H1 (cell line): ENCODE results near the gene TNNI3. TPM values are rescaled to one million over a fixed set of nuclear protein-coding genes. Genes with fewer than 3 reads are reported as not detected.

ENCODE experiments used
- CTCF ChIA-PET: fragments of 300-600 bp; sonication (Branson Sonifier 250); formaldehyde crosslinking; loops from one replicate; lab custom pipeline; 2021; ENCODE audit not compliant: partially characterized antibody; lab: Charles Lee
- POLR2A ChIA-PET: fragments of 300-600 bp; sonication (Branson Sonifier 250); formaldehyde crosslinking; loops from one replicate; lab custom pipeline; 2021; ENCODE audit warnings: inconsistent platforms; ENCODE audit not compliant: partially characterized antibody; lab: Charles Lee
- DNase-seq, 2 experiments: peaks; one replicate each; pipeline versions ENCODE4 v3.0.0 to v3.0.0-alpha.2; 2010 to 2022; ENCODE audit warnings: low spot score in 2 of 2, low read depth in 1 of 2, mixed read lengths in 1 of 2
- FAIRE-seq: peaks from 2 replicates; lab custom pipeline; 2011; peaks lifted over from hg19 to GRCh38; lab: Jason Lieb, UNC
- H2AFZ ChIP-seq: 2 replicates; pipeline ENCODE4 v1.8.1; 2012; ENCODE audit warnings: low read length, inconsistent platforms
- H2AK5ac ChIP-seq: 2 replicates; pipeline ENCODE4 v1.6.1; 2013; ENCODE audit warnings: low read depth, low read length
- H2BK120ac ChIP-seq: replicated peaks from 2 replicates; pipeline ENCODE3; 2013; ENCODE audit warnings: low read depth, low read length, inconsistent platforms
- H2BK12ac ChIP-seq: 2 replicates; pipeline ENCODE4 v1.6.1; 2013; ENCODE audit warnings: low read depth, low read length
- H2BK15ac ChIP-seq: 2 replicates; pipeline ENCODE4 v1.6.1; 2013; ENCODE audit warnings: low read length
- H2BK20ac ChIP-seq: 2 replicates; pipeline ENCODE4 v1.6.1; 2013; ENCODE audit warnings: low read length
- H2BK5ac ChIP-seq: 2 replicates; pipeline ENCODE4 v1.6.1; 2013; ENCODE audit warnings: low read depth, low read length
- H3K14ac ChIP-seq: 2 replicates; pipeline ENCODE4 v1.6.1; 2013; ENCODE audit warnings: inconsistent platforms; ENCODE audit not compliant: insufficient read length
- H3K18ac ChIP-seq: 2 replicates; pipeline ENCODE4 v1.6.1; 2013; ENCODE audit warnings: low read length; ENCODE audit errors: extremely low read depth
- H3K23ac ChIP-seq: 2 replicates; pipeline ENCODE4 v1.6.1; 2013; ENCODE audit warnings: inconsistent platforms; ENCODE audit not compliant: insufficient read length
- H3K23me2 ChIP-seq: 2 replicates; pipeline ENCODE4 v1.6.1; 2013; ENCODE audit warnings: low read depth, low read length
- H3K27ac ChIP-seq: 2 replicates; pipeline ENCODE4 v1.6.1; 2011; ENCODE audit warnings: low read depth, low read length, inconsistent platforms
- H3K27me3 ChIP-seq, 4 experiments: replicated peaks in 1 of 4; 1 replicate in 1 of 4; 2 replicates in 3 of 4; pipeline versions ENCODE4 v1.6.1 to v1.8.1; 2011 to 2013; ENCODE audit warnings: low read length in 3 of 4, mild to moderate bottlenecking in 3 of 4, inconsistent platforms in 2 of 4, mixed read lengths in 2 of 4, moderate library complexity in 1 of 4; ENCODE audit not compliant: control insufficient read depth in 3 of 4, insufficient read depth in 3 of 4; ENCODE audit errors: extremely low read depth in 1 of 4
- H3K36me3 ChIP-seq, 4 experiments: 2 replicates each; pipeline versions ENCODE4 v1.6.1 to v1.8.1; 2011 to 2013; ENCODE audit warnings: mild to moderate bottlenecking in 4 of 4, low read length in 3 of 4, moderate library complexity in 2 of 4, control low read depth in 1 of 4, inconsistent platforms in 1 of 4; ENCODE audit not compliant: insufficient read depth in 4 of 4, control insufficient read depth in 2 of 4
- H3K4ac ChIP-seq: replicated peaks from 2 replicates; pipeline ENCODE3; 2013; ENCODE audit warnings: low read length, low read depth, mixed read lengths, inconsistent platforms; ENCODE audit not compliant: insufficient read length
- H3K4me1 ChIP-seq, 4 experiments: replicated peaks in 1 of 4; 1 replicate in 1 of 4; 2 replicates in 3 of 4; pipeline versions ENCODE4 v1.6.1 to v1.8.1; 2011 to 2013; ENCODE audit warnings: low read length in 3 of 4, inconsistent platforms in 2 of 4, mixed read lengths in 1 of 4; ENCODE audit not compliant: insufficient read depth in 4 of 4, control insufficient read depth in 3 of 4
- H3K4me2 ChIP-seq, 2 experiments: 2 replicates each; pipeline versions ENCODE4 v1.6.1 to v1.8.1; 2011 to 2013; ENCODE audit warnings: low read depth in 2 of 2, low read length in 2 of 2, control low read depth in 1 of 2, inconsistent platforms in 1 of 2, mild to moderate bottlenecking in 1 of 2; ENCODE audit not compliant: insufficient read depth in 1 of 2
- H3K4me3 ChIP-seq, 4 experiments: fragments of 200-600, 300-600 bp in 1 of 4; sonication (generic), shearing (Covaris generic), sonication (Bioruptor Twin) in 1 of 4; 2 replicates each; pipeline versions ENCODE4 v1.5.1 to v1.8.1; 2011 to 2016; ENCODE audit warnings: low read length in 4 of 4, low read depth in 3 of 4, control low read depth in 2 of 4, inconsistent platforms in 2 of 4, mild to moderate bottlenecking in 2 of 4, mixed read lengths in 1 of 4, moderate library complexity in 1 of 4; ENCODE audit not compliant: insufficient read depth in 2 of 4; ENCODE audit errors: extremely low read depth in 1 of 4
- H3K56ac ChIP-seq: replicated peaks from 2 replicates; pipeline ENCODE3; 2013; ENCODE audit warnings: low read depth, mild to moderate bottlenecking, mixed read lengths, low read length, inconsistent platforms; ENCODE audit not compliant: insufficient read length
- H3K79me1 ChIP-seq: 2 replicates; pipeline ENCODE4 v1.6.1; 2013; ENCODE audit warnings: low read depth, low read length, control low read depth
- H3K79me2 ChIP-seq, 2 experiments: 2 replicates each; pipeline versions ENCODE4 v1.6.1 to v1.8.1; 2012 to 2013; ENCODE audit warnings: low read length in 2 of 2, mild to moderate bottlenecking in 2 of 2, inconsistent platforms in 1 of 2; ENCODE audit not compliant: insufficient read depth in 2 of 2, control insufficient read depth in 1 of 2
- H3K9ac ChIP-seq, 4 experiments: replicated peaks in 1 of 4; 1 replicate in 1 of 4; 2 replicates in 3 of 4; pipeline versions ENCODE4 v1.6.1 to v1.8.1; 2011 to 2013; ENCODE audit warnings: low read depth in 3 of 4, low read length in 3 of 4, control low read depth in 2 of 4, mild to moderate bottlenecking in 2 of 4, moderate library complexity in 2 of 4, inconsistent platforms in 1 of 4; ENCODE audit errors: extremely low read depth in 1 of 4
- H3K9me3 ChIP-seq, 2 experiments: 2 replicates each; pipeline versions ENCODE4 v1.6.1 to v1.8.1; 2012 to 2013; ENCODE audit warnings: mild to moderate bottlenecking in 2 of 2, moderate library complexity in 2 of 2, control low read depth in 1 of 2, inconsistent platforms in 1 of 2, low read depth in 1 of 2, low read length in 1 of 2, mixed read lengths in 1 of 2; ENCODE audit not compliant: insufficient read depth in 2 of 2
- H4K20me1 ChIP-seq, 2 experiments: replicated peaks in 1 of 2; 2 replicates each; pipeline versions ENCODE3 to v1.8.1; 2011 to 2013; ENCODE audit warnings: inconsistent platforms in 2 of 2, low read length in 2 of 2, mild to moderate bottlenecking in 1 of 2; ENCODE audit not compliant: insufficient read depth in 2 of 2, control insufficient read depth in 1 of 2
- H4K5ac ChIP-seq: 2 replicates; pipeline ENCODE4 v1.6.1; 2013; ENCODE audit warnings: low read length, low read depth, mixed read lengths, inconsistent platforms; ENCODE audit not compliant: insufficient read length
- H4K8ac ChIP-seq: 2 replicates; pipeline ENCODE4 v1.8.0; 2013; ENCODE audit warnings: mild to moderate bottlenecking, moderate library complexity, low read length, inconsistent platforms; ENCODE audit not compliant: insufficient read depth; ENCODE audit errors: extremely low read depth
- H4K91ac ChIP-seq: replicated peaks from 2 replicates; pipeline ENCODE3; 2013; ENCODE audit warnings: low read length, mixed read lengths, inconsistent platforms; ENCODE audit not compliant: insufficient read length
- NANOG ChIP-seq: IDR thresholded peaks from 2 replicates; pipeline ENCODE4 v1.6.1; 2011; ENCODE audit warnings: low read length, low read depth, mild to moderate bottlenecking, inconsistent platforms; ENCODE audit not compliant: insufficient read depth, poor library complexity, severe bottlenecking
- POLR2AphosphoS5 ChIP-seq: IDR thresholded peaks from 2 replicates; pipeline ENCODE4 v1.6.1; 2011; ENCODE audit warnings: low read depth, low read length
- RAD21 ChIP-seq, 2 experiments: IDR thresholded peaks in 1 of 2; conservative IDR thresholded peaks in 1 of 2; 2 replicates each; pipeline ENCODE4 v1.6.1; 2011; ENCODE audit warnings: low read depth in 2 of 2, low read length in 2 of 2, improper control_type of control experiment in 1 of 2, inconsistent platforms in 1 of 2, mild to moderate bottlenecking in 1 of 2, moderate library complexity in 1 of 2
- SIRT6 ChIP-seq: IDR thresholded peaks from one replicate; pipeline ENCODE4 v1.7.1; 2012; ENCODE audit warnings: low read length, inconsistent platforms
- SP1 ChIP-seq: IDR thresholded peaks from 2 replicates; pipeline ENCODE4 v1.6.1; 2011; ENCODE audit warnings: low read depth, low read length
- SRF ChIP-seq: IDR thresholded peaks from 2 replicates; pipeline ENCODE4 v1.6.1; 2011; ENCODE audit warnings: mild to moderate bottlenecking, low read depth, low read length, moderate library complexity
- TAF7 ChIP-seq: optimal IDR thresholded peaks from 2 replicates; pipeline ENCODE3; 2011; ENCODE audit warnings: low read depth, mild to moderate bottlenecking, inconsistent platforms, low read length, moderate library complexity, borderline replicate concordance
- TBP ChIP-seq: IDR thresholded peaks from 2 replicates; pipeline ENCODE4 v1.6.1; 2011; ENCODE audit warnings: low read depth, low read length, improper control_type of control experiment
- TCF12 ChIP-seq: IDR thresholded peaks from 2 replicates; pipeline ENCODE4 v1.6.1; 2011; ENCODE audit warnings: low read depth, mild to moderate bottlenecking, low read length
- WGBS, 2 experiments: shearing (Covaris generic) in 1 of 2; methylation state at CpG; one replicate each; pipeline versions ENCODE4 v1.1.6 to v1.1.7; 2013 to 2015; ENCODE audit warnings: low lambda C conversion rate in 2 of 2, mixed read lengths in 2 of 2, inconsistent platforms in 1 of 2, low coverage in 1 of 2, missing lambda C conversion rate in 1 of 2; ENCODE audit not compliant: insufficient replicate concordance in 2 of 2, insufficient coverage in 1 of 2, insufficient read length in 1 of 2; ENCODE audit errors: extremely low coverage in 1 of 2, missing lambda C conversion rate in 1 of 2; 5-methylcytosine and 5-hydroxymethylcytosine counted together
- polyA plus RNA-seq, 7 experiments: library from polyadenylated mRNA; depleted of rRNA in 3 of 7; stranded (reverse) in 5 of 7; unstranded in 2 of 7; fragments of >200 nt in 5 of 7; fragments of 200-250 nt in 2 of 7; gene quantifications; 1 replicate in 5 of 7; 2 replicates in 1 of 7; 4 replicates in 1 of 7; pipeline versions ENCODE4 v1.2.1 to v1.2.3, GENCODE V29; 2011 to 2013; ENCODE audit warnings: missing spikeins in 2 of 7, mixed read lengths in 2 of 7
- total RNA-seq: library from RNA; stranded (reverse); fragmentation: NEBNext Ultra II Directional; extraction: Animal tissue kit (Norgen Biotek cat#: 25700); gene quantifications from 2 replicates; pipeline ENCODE4 v1.2.1, GENCODE V29; 2021
- TF ChIP-seq, protein P1 (sequence below), 3 experiments: IDR thresholded peaks; 1 replicate in 2 of 3; 2 replicates in 1 of 3; pipeline versions ENCODE4 v1.5.1 to v1.6.1; 2011; ENCODE audit warnings: low read length in 3 of 3, mild to moderate bottlenecking in 3 of 3, inconsistent platforms in 2 of 3, low read depth in 1 of 3, moderate library complexity in 1 of 3; ENCODE audit not compliant: insufficient read depth in 1 of 3; ENCODE audit errors: control extremely low read depth in 1 of 3

Gene TNNI3
- total and polyA plus RNA-seq, 2 of the 8 experiments (the other 6 are each of a cell fraction or from before 2014, with no cell fraction given) = 16.9 to 56.0 TPM

DNA sequence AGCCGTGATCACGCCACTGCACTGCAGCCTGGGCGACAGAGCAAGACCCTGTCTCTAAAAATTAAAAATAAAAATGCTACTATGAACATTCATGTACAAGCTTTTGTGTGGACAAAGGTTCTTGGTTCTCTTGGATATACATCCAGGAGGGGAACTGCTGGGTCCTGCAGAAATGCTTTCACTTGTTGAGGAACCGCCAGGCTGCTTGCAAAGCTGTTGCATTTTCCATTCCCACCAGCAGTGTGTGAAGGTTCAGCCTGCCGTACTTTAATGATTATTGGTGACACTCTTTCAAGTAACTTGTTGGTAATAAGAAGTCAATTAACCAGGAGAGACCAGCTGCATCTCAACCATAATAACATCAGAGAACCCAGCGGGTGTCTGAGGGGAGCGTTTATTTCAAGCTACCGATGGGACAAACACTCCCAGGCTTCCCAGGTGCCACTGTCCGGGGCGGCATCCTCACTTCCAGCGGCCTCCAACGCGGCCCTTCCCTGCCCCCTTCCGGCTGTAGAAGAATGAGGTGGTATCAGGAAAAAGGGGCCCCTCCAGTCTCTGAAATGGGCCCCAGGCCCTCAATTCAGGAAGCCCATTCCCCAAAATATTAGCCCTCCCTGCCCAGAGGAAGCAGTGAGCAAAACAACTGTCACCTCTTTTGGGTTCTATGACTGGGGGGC, 24.9 kb downstream of the TNNI3 start:
- Histone ChIP-seq H3K9ac (no peak overlapping the region), H3K79me1 (no peaks in the 10 kb centered on the region), H3K79me2 (no peaks in the 10 kb centered on the region), H3K4me2 (no peak overlapping the region), H3K4me1 (peaks cover 0 to 2% (median 0%) of the 10 kb centered on the region in 4 experiments; a peak in 1 of 7 replicates), H2BK15ac (no peak overlapping the region), H2BK12ac (no peak overlapping the region), H3K36me3 (peaks cover 0 to 19% (median 4%) of the 10 kb centered on the region in 4 experiments; a peak in 4 of 8 replicates), H2BK120ac (no peak overlapping the region), H3K23ac (no peak overlapping the region), H3K18ac (no peak overlapping the region), H4K91ac (no peak overlapping the region), H3K4ac (no peak overlapping the region), H3K4me3 (no peak overlapping the region), H3K56ac (no peak overlapping the region), H3K14ac (no peak overlapping the region), H2BK20ac (no peak overlapping the region), H4K20me1 (no peaks in the 10 kb centered on the region), H3K27me3 (no peaks in the 10 kb centered on the region), H4K5ac (no peak overlapping the region), H4K8ac (no peak overlapping the region), H3K9me3 (no peaks in the 10 kb centered on the region), H2AFZ (no peak overlapping the region), H2AK5ac (no peak overlapping the region), H2BK5ac (no peak overlapping the region), H3K23me2 (no peaks in the 10 kb centered on the region; the same call in 1 of the 2 replicates), H3K27ac (no peak overlapping the region)
- ChIA-PET POLR2A (interaction anchor here (0.7 to 2.7 kb wide), 8 partner anchors 8 to 46 kb away, joined by 3 to 14 read pairs (median 4); no protein-coding TSS in a partner anchor), CTCF (interaction anchor here (0.6 to 3.3 kb wide), 11 partner anchors 9 to 286 kb away, joined by 3 to 17 read pairs (median 5); partner anchors contain the start of gene PPP1R12C)
- DNase-seq = no peak
- FAIRE-seq = no peak
- 92% methylated on average over 14 of the region's 14 CpGs; no CpG with 5 or more reads in 1 of the 2 experiments for WGBS, 2 experiments
- TF ChIP-seq, protein P1, sequence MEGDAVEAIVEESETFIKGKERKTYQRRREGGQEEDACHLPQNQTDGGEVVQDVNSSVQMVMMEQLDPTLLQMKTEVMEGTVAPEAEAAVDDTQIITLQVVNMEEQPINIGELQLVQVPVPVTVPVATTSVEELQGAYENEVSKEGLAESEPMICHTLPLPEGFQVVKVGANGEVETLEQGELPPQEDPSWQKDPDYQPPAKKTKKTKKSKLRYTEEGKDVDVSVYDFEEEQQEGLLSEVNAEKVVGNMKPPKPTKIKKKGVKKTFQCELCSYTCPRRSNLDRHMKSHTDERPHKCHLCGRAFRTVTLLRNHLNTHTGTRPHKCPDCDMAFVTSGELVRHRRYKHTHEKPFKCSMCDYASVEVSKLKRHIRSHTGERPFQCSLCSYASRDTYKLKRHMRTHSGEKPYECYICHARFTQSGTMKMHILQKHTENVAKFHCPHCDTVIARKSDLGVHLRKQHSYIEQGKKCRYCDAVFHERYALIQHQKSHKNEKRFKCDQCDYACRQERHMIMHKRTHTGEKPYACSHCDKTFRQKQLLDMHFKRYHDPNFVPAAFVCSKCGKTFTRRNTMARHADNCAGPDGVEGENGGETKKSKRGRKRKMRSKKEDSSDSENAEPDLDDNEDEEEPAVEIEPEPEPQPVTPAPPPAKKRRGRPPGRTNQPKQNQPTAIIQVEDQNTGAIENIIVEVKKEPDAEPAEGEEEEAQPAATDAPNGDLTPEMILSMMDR (IDR thresholded peaks at IDR 0.05; ENCODE audit: control extremely low read depth in 1 of 3, insufficient read depth in 1 of 3, low read depth in 1 of 3, low read length in 3 of 3) = 0 out of 4 replicates have a peak, but pooled peaks of 1 of the 3 experiments have one; percentile 5
- TF ChIP-seq SP1 (no peak), TBP (no peak), SRF (no peak), NANOG (no peak), POLR2AphosphoS5 (no peak), SIRT6 (no peak), TCF12 (no peak), TAF7 (no peak), RAD21 (IDR thresholded peaks at IDR 0.05 in 1 of 2, conservative IDR thresholded peaks at IDR 0.05 in 1 of 2; ENCODE audit: low read depth in 2 of 2, low read length in 2 of 2) (peak in 1 of 2 experiments; percentile 39; a peak in 2 of 4 replicates)
